Measurements from ENCODE around the gene PBX3. TPM values are rescaled to one million over a fixed set of nuclear protein-coding genes. Genes with fewer than 3 reads are reported as not detected.

Gene PBX3
- total and polyA plus RNA-seq, 2 of the 13 experiments (the other 11 are each of a cell fraction or from before 2014, with no cell fraction given): 6.0 to 11.2 TPM

DNA sequence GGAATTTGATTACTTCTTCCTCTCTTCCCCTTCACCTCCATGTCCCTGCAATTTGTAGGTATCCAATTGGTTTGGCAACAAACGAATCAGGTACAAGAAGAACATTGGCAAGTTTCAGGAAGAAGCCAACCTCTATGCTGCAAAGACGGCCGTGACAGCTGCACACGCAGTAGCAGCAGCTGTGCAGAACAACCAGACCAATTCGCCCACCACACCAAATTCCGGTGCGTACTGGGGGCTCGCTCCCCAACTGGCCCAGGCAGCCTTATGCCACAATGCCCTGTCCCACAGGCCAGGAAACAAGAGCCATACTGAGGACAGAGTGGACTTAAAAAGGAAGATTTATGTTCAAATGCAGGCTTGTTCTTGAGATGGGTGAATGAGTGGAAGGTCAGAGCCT is 213.5 kb downstream of the PBX3 start:
- H4K20me1 ChIP-seq (ENCODE audit: insufficient read depth, low read length): no peaks in the 10 kb centered on the region
- H3K27me3 ChIP-seq (ENCODE audit: control insufficient read depth in 1 of 2, insufficient read depth in 2 of 2, low read length in 2 of 2): no peaks in the 10 kb centered on the region
- in situ Hi-C loops (cut with HindIII; ENCODE audit: extremely low pct_ligation_motif_present, low pct_unique_long_range_greater_than_20kb): no loop called here
- CTCF ChIA-PET (ENCODE audit: low intra/inter-chr PET ratio, low total read pairs): no interaction called here
- no peak overlapping the region for H3K4me3 ChIP-seq (replicated peaks in 1 of 3; ENCODE audit: insufficient read depth in 1 of 3, low read depth in 2 of 3, low read length in 3 of 3)
- no peak overlapping the region for H3K27ac ChIP-seq (ENCODE audit: extremely low read length, insufficient read depth, low read length)
- intact Hi-C loops (cut with micrococcal nuclease; ENCODE audit: unreplicated experiment): no loop called here
- H3K36me3 ChIP-seq (replicated peaks in 1 of 2; ENCODE audit: control insufficient read depth in 1 of 2, insufficient read depth in 2 of 2, low read length in 2 of 2): peaks cover under 1 to 1% of the 10 kb centered on the region in 2 experiments; a peak in 1 of 5 replicates
- POLR2A ChIA-PET: no interaction called here
- no peaks in the 10 kb centered on the region for H3K79me2 ChIP-seq (ENCODE audit: insufficient read depth, low read length)
- DNase-seq (ENCODE audit: low spot score) (no peak), FAIRE-seq (no peak), ATAC-seq (no peak)
- no peak overlapping the region for H2AFZ ChIP-seq (ENCODE audit: low read length)
- H3K9ac ChIP-seq (ENCODE audit: insufficient read depth, low read depth, low read length): no peak overlapping the region
- H3K4me1 ChIP-seq (ENCODE audit: insufficient read depth, low read length): peaks cover under 1% of the 10 kb centered on the region; the same call in 1 of the 2 replicates
- H3K4me2 ChIP-seq (ENCODE audit: low read depth, low read length): no peak overlapping the region
- no peaks in the 10 kb centered on the region for H3K9me3 ChIP-seq (ENCODE audit: low read length)
- BruUV-seq (replicated peaks): no TSS peak
- WGBS (ENCODE audit: low lambda C conversion rate): 90% methylated on average over 8 of the region's 8 CpGs
- TF ChIP-seq ZNF660 (CRISPR knock-in tag; IDR thresholded peaks at IDR 0.05; ENCODE audit: borderline replicate concordance, low read depth): no peak
- no peak for TF ChIP-seq SRF (IDR thresholded peaks at IDR 0.05; ENCODE audit: low read depth, low read length)
- TF ChIP-seq, protein P1, sequence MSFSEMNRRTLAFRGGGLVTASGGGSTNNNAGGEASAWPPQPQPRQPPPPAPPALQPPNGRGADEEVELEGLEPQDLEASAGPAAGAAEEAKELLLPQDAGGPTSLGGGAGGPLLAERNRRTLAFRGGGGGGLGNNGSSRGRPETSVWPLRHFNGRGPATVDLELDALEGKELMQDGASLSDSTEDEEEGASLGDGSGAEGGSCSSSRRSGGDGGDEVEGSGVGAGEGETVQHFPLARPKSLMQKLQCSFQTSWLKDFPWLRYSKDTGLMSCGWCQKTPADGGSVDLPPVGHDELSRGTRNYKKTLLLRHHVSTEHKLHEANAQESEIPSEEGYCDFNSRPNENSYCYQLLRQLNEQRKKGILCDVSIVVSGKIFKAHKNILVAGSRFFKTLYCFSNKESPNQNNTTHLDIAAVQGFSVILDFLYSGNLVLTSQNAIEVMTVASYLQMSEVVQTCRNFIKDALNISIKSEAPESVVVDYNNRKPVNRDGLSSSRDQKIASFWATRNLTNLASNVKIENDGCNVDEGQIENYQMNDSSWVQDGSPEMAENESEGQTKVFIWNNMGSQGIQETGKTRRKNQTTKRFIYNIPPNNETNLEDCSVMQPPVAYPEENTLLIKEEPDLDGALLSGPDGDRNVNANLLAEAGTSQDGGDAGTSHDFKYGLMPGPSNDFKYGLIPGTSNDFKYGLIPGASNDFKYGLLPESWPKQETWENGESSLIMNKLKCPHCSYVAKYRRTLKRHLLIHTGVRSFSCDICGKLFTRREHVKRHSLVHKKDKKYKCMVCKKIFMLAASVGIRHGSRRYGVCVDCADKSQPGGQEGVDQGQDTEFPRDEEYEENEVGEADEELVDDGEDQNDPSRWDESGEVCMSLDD (CRISPR knock-in tag; IDR thresholded peaks at IDR 0.05; ENCODE audit: borderline replicate concordance): no peak
- TF ChIP-seq, protein P2, sequence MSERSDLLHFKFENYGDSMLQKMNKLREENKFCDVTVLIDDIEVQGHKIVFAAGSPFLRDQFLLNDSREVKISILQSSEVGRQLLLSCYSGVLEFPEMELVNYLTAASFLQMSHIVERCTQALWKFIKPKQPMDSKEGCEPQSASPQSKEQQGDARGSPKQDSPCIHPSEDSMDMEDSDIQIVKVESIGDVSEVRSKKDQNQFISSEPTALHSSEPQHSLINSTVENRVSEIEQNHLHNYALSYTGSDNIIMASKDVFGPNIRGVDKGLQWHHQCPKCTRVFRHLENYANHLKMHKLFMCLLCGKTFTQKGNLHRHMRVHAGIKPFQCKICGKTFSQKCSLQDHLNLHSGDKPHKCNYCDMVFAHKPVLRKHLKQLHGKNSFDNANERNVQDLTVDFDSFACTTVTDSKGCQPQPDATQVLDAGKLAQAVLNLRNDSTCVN (CRISPR knock-in tag; IDR thresholded peaks at IDR 0.05; ENCODE audit: borderline replicate concordance): no peak
- no peak for TF ChIP-seq PHF21A (CRISPR knock-in tag; IDR thresholded peaks at IDR 0.05)
- no peak for TF ChIP-seq SAP130 (CRISPR knock-in tag; IDR thresholded peaks at IDR 0.05; ENCODE audit: low read depth)
- TF ChIP-seq SOX5 (CRISPR knock-in tag; IDR thresholded peaks at IDR 0.05; ENCODE audit: borderline replicate concordance): no peak
- TF ChIP-seq, protein P3, sequence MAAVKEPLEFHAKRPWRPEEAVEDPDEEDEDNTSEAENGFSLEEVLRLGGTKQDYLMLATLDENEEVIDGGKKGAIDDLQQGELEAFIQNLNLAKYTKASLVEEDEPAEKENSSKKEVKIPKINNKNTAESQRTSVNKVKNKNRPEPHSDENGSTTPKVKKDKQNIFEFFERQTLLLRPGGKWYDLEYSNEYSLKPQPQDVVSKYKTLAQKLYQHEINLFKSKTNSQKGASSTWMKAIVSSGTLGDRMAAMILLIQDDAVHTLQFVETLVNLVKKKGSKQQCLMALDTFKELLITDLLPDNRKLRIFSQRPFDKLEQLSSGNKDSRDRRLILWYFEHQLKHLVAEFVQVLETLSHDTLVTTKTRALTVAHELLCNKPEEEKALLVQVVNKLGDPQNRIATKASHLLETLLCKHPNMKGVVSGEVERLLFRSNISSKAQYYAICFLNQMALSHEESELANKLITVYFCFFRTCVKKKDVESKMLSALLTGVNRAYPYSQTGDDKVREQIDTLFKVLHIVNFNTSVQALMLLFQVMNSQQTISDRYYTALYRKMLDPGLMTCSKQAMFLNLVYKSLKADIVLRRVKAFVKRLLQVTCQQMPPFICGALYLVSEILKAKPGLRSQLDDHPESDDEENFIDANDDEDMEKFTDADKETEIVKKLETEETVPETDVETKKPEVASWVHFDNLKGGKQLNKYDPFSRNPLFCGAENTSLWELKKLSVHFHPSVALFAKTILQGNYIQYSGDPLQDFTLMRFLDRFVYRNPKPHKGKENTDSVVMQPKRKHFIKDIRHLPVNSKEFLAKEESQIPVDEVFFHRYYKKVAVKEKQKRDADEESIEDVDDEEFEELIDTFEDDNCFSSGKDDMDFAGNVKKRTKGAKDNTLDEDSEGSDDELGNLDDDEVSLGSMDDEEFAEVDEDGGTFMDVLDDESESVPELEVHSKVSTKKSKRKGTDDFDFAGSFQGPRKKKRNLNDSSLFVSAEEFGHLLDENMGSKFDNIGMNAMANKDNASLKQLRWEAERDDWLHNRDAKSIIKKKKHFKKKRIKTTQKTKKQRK (IDR thresholded peaks at IDR 0.05; ENCODE audit: low read length): no peak
- TF ChIP-seq, protein P4, sequence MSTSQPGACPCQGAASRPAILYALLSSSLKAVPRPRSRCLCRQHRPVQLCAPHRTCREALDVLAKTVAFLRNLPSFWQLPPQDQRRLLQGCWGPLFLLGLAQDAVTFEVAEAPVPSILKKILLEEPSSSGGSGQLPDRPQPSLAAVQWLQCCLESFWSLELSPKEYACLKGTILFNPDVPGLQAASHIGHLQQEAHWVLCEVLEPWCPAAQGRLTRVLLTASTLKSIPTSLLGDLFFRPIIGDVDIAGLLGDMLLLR (CRISPR knock-in tag; IDR thresholded peaks at IDR 0.05): no peak
- TF ChIP-seq, protein P5, sequence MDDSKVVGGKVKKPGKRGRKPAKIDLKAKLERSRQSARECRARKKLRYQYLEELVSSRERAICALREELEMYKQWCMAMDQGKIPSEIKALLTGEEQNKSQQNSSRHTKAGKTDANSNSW (CRISPR knock-in tag; IDR thresholded peaks at IDR 0.05; ENCODE audit: borderline replicate concordance): no peak
- TF ChIP-seq EEA1 (CRISPR knock-in tag; IDR thresholded peaks at IDR 0.05; ENCODE audit: borderline replicate concordance): no peak
- no peak for TF ChIP-seq KDM4B (CRISPR knock-in tag; IDR thresholded peaks at IDR 0.05)
- no peak for TF ChIP-seq SP4 (CRISPR knock-in tag; IDR thresholded peaks at IDR 0.05)
- TF ChIP-seq NFE2 (CRISPR knock-in tag; IDR thresholded peaks at IDR 0.05): no peak
- no peak for TF ChIP-seq ZNF121 (CRISPR knock-in tag; IDR thresholded peaks at IDR 0.05)
- no peak for TF ChIP-seq ZBTB1 (CRISPR knock-in tag; IDR thresholded peaks at IDR 0.05; ENCODE audit: borderline replicate concordance)
- TF ChIP-seq, protein P6, sequence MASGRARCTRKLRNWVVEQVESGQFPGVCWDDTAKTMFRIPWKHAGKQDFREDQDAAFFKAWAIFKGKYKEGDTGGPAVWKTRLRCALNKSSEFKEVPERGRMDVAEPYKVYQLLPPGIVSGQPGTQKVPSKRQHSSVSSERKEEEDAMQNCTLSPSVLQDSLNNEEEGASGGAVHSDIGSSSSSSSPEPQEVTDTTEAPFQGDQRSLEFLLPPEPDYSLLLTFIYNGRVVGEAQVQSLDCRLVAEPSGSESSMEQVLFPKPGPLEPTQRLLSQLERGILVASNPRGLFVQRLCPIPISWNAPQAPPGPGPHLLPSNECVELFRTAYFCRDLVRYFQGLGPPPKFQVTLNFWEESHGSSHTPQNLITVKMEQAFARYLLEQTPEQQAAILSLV (CRISPR knock-in tag; IDR thresholded peaks at IDR 0.05; ENCODE audit: borderline replicate concordance): no peak

All from HepG2 (cell line).